ENCODE results near the gene TAS2R9.

- TF ChIP-seq CTCF (IDR thresholded peaks at IDR 0.05; ENCODE audit: low read depth, low read length, poor library complexity, severe bottlenecking) (no peak), EZH2phosphoT487 (IDR thresholded peaks at IDR 0.05; ENCODE audit: borderline replicate concordance, low read length) (no peak)
These were observed 15.7 kb downstream of the TAS2R9 start for GRCh38 chr12:10794222-10794621.

Data from DOHH2 (cell line).